A673 (cell line): ENCODE data around the gene HUS1B. TPM values are rescaled to one million over a fixed set of nuclear protein-coding genes. Genes with fewer than 3 reads are reported as not detected.

Experiments used
- BruUV-seq: library from RNA; stranded (reverse); fragments of 400-500 nt; replicated peaks from 2 replicates; lab custom pipeline; 2021; lab: Mats Ljungman, UMichigan
- CTCF ChIA-PET: fragments of 300-600 bp; sonication (Branson Sonifier 250); formaldehyde crosslinking; loops from one replicate; lab custom pipeline; 2022; ENCODE audit warnings: antibody characterized with exemption; lab: Charles Lee
- POLR2A ChIA-PET: fragments of 300-600 bp; sonication (Branson Sonifier 250); formaldehyde crosslinking; loops from one replicate; lab custom pipeline; 2022; ENCODE audit warnings: antibody characterized with exemption; ENCODE audit not compliant: low non-redundant PET; lab: Charles Lee
- DNase-seq: peaks from one replicate; pipeline ENCODE4 v3.0.0-alpha.2; 2015; ENCODE audit warnings: low spot score
- H3K27ac ChIP-seq: fragments of 200-600 bp; sonication (generic); 2 replicates; pipeline ENCODE4 v1.5.1; 2016; ENCODE audit warnings: mixed run types, low read depth, mild to moderate bottlenecking, mixed read lengths, antibody characterized with exemption, low read length; ENCODE audit not compliant: poor library complexity, severe bottlenecking
- H3K27me3 ChIP-seq: fragments of 200-600 bp; sonication (generic); replicated peaks from 2 replicates; pipeline ENCODE4 v1.6.1; 2017; ENCODE audit warnings: mixed run types, low read depth, mild to moderate bottlenecking, mixed read lengths, antibody characterized with exemption, low read length; ENCODE audit not compliant: insufficient read depth, poor library complexity
- H3K36me3 ChIP-seq: fragments of 200-600 bp; sonication (generic); 2 replicates; pipeline ENCODE4 v1.6.1; 2016; ENCODE audit warnings: mixed run types, mild to moderate bottlenecking, mixed read lengths, antibody characterized with exemption, low read length; ENCODE audit not compliant: insufficient read depth, poor library complexity, severe bottlenecking
- H3K4me1 ChIP-seq: fragments of 200-600 bp; sonication (generic); 2 replicates; pipeline ENCODE4 v1.6.1; 2017; ENCODE audit warnings: mixed run types, mild to moderate bottlenecking, mixed read lengths, antibody characterized with exemption, low read length; ENCODE audit not compliant: insufficient read depth, poor library complexity, severe bottlenecking
- H3K4me3 ChIP-seq: fragments of 200-600 bp; sonication (generic); 2 replicates; pipeline ENCODE4 v1.5.1; 2016; ENCODE audit warnings: low read depth, mixed run types, mild to moderate bottlenecking, mixed read lengths, low read length; ENCODE audit not compliant: poor library complexity, severe bottlenecking
- H3K9me3 ChIP-seq: fragments of 200-600 bp; sonication (generic); 2 replicates; pipeline ENCODE4 v1.6.1; 2016; ENCODE audit warnings: mixed run types, low read depth, mild to moderate bottlenecking, mixed read lengths, antibody characterized with exemption, low read length; ENCODE audit not compliant: poor library complexity, severe bottlenecking
- CTCF ChIP-seq: fragments of 300-800, 200-600 bp; sonication (generic); conservative IDR thresholded peaks from 2 replicates; pipeline ENCODE4 v1.5.1; 2017; ENCODE audit warnings: low read depth, mild to moderate bottlenecking, antibody characterized with exemption, low read length, moderate library complexity, mixed read lengths
- EZH2 ChIP-seq: fragments of 200-600 bp; sonication (generic); IDR thresholded peaks from 2 replicates; pipeline ENCODE4 v1.6.1; 2017; ENCODE audit warnings: borderline replicate concordance, low read depth, mild to moderate bottlenecking, mixed read lengths, antibody characterized with exemption, low read length; ENCODE audit not compliant: poor library complexity, severe bottlenecking
- intact Hi-C: fragments of 100-400 bp; cut with micrococcal nuclease; formaldehyde crosslinking; loops from one replicate; pipeline ENCODE4 v1.10.0; 2022; ENCODE audit not compliant: unreplicated experiment
- total RNA-seq: library from RNA; stranded (reverse); gene quantifications from 2 replicates; pipeline ENCODE4 v1.2.3, GENCODE V29; 2021

Gene HUS1B
- total RNA-seq, 1 experiment from 2014 or later, result 0.88 TPM

- Histone ChIP-seq H3K4me1 (peaks cover 7% of the 10 kb centered on the region), H3K36me3 (no peaks in the 10 kb centered on the region), H3K4me3 (no peak overlapping the region), H3K27ac (no peak overlapping the region), H3K9me3 (no peaks in the 10 kb centered on the region), H3K27me3 (no peaks in the 10 kb centered on the region)
- CTCF ChIA-PET, result no interaction called here
- BruUV-seq, result no TSS peak
- POLR2A ChIA-PET, result no interaction called here
- intact Hi-C loops, result no loop called here
- no peak for DNase-seq
- no peak for TF ChIP-seq CTCF
- no peak for TF ChIP-seq EZH2
These were observed 2.8 kb downstream of the HUS1B start for GRCh38 chr6:654136-654535.

- no peaks in the 10 kb centered on the region for H3K36me3 ChIP-seq
- H3K9me3 ChIP-seq, result no peaks in the 10 kb centered on the region
- H3K27ac ChIP-seq, result no peak overlapping the region
- no TSS peak for BruUV-seq
- no peak for DNase-seq
- POLR2A ChIA-PET, result no interaction called here
- H3K27me3 ChIP-seq, result no peaks in the 10 kb centered on the region
- H3K4me3 ChIP-seq, result no peak overlapping the region
- H3K4me1 ChIP-seq, result no peaks in the 10 kb centered on the region
- TF ChIP-seq EZH2 (no peak), CTCF (no peak)
- CTCF ChIA-PET, result no interaction called here
- intact Hi-C loops, result no loop called here
These were observed 4.0 kb downstream of the HUS1B start for GRCh38 chr6:652865-653264.

GRCh38 chr6:650098-650497 is 6.8 kb downstream of the HUS1B start:
- TF ChIP-seq EZH2, result no peak
- TF ChIP-seq CTCF, result no peak
- no peak for DNase-seq
- H3K27ac ChIP-seq, result no peak overlapping the region
- H3K36me3 ChIP-seq, result no peaks in the 10 kb centered on the region
- H3K4me3 ChIP-seq, result no peak overlapping the region
- no TSS peak for BruUV-seq
- ChIA-PET POLR2A (no interaction called here), CTCF (no interaction called here)
- intact Hi-C loops, result no loop called here
- H3K4me1 ChIP-seq, result no peaks in the 10 kb centered on the region
- H3K27me3 ChIP-seq, result no peaks in the 10 kb centered on the region
- no peaks in the 10 kb centered on the region for H3K9me3 ChIP-seq
